Prostate gland (tissue), 2 donors: ENCODE data around the gene TNS4.

ENCODE experiments used
- CTCF ChIP-seq, 4 experiments: fragments of 200-600 bp in 2 of 4; fragments of 450-650 bp in 2 of 4; sonication (generic) in 2 of 4; IDR thresholded peaks; 1 replicate in 3 of 4; 2 replicates in 1 of 4; pipeline ENCODE4 v1.5.1; 2016 to 2019; ENCODE audit warnings: antibody characterized with exemption in 4 of 4, mild to moderate bottlenecking in 2 of 4, moderate library complexity in 2 of 4
- POLR2AphosphoS5 ChIP-seq: sonication (generic); formaldehyde crosslinking; IDR thresholded peaks from one replicate; pipeline ENCODE4 v1.6.1; 2017; ENCODE audit warnings: antibody characterized with exemption

GRCh38 chr17:40535924-40536294, 34.5 kb upstream of the TNS4 start:
- TF ChIP-seq CTCF (IDR thresholded peaks at IDR 0.05) (no peak), POLR2AphosphoS5 (no peak)
